ENCODE data around the gene SPATA31D4.

- TF ChIP-seq CTCF (IDR thresholded peaks at IDR 0.05; ENCODE audit: low read depth, low read length) (no peak), EZH2phosphoT487 (IDR thresholded peaks at IDR 0.05; ENCODE audit: low read depth) (no peak)
Observed at GRCh38 chr9:81979196-81979595, 51.0 kb downstream of the SPATA31D4 start.
